Mucosa of descending colon (tissue), 3 donors: Measurements from ENCODE around the gene NCF2. TPM values are rescaled to one million over a fixed set of nuclear protein-coding genes. Genes with fewer than 3 reads are reported as not detected.

Experiments
- ATAC-seq: fragments of 200-7000 bp; cut with Tn5 transposase; one replicate; pipeline ENCODE4 v1.9.1; 2020; ENCODE audit warnings: mild to moderate bottlenecking, moderate library complexity
- DNase-seq, 3 donors: peaks; one replicate each; pipeline ENCODE4 v3.0.0-alpha.2; 2020
- H3K36me3 ChIP-seq: fragments of 200-600 bp; one replicate; pipeline ENCODE4 v1.8.0; 2021; ENCODE audit warnings: low read depth, mild to moderate bottlenecking
- H3K4me1 ChIP-seq: fragments of 200-600 bp; one replicate; pipeline ENCODE4 v1.8.0; 2021; ENCODE audit warnings: low read depth, mild to moderate bottlenecking
- H3K4me3 ChIP-seq: fragments of 200-600 bp; one replicate; pipeline ENCODE4 v1.8.0; 2021; ENCODE audit warnings: mild to moderate bottlenecking
- H3K9me3 ChIP-seq: fragments of 200-600 bp; one replicate; pipeline ENCODE4 v1.8.0; 2021; ENCODE audit warnings: mild to moderate bottlenecking
- intact Hi-C, 2 donors: fragments of 100-400 bp; cut with DNase I in 1 of 2; cut with micrococcal nuclease in 1 of 2; formaldehyde crosslinking; loops; one replicate each; pipeline versions ENCODE4 v1.11.0 to v1.11.1; 2022; cut with DNase I, micrococcal nuclease
- total RNA-seq, 3 donors: library from RNA; stranded (reverse); fragmentation: NEBNext Ultra II Directional in 2 of 3; extraction: Animal tissue kit (Norgen Biotek cat#: 25700) in 2 of 3; gene quantifications; one replicate each; pipeline versions ENCODE4 v1.2.1 to v1.2.4, GENCODE V29; 2021 to 2023
- TF ChIP-seq, protein P1 (sequence below): fragments of 200-600 bp; IDR thresholded peaks from one replicate; pipeline ENCODE4 v1.8.0; 2022; ENCODE audit warnings: antibody characterized with exemption, mild to moderate bottlenecking
- donor health status: DM: no; HTN: no; CAD: no; lungs with moderate emphysema.
- donor health status: DM: no; HTN: no; CAD: no.
- donor health status: DM: no; HTN: yes; CAD: no.

NCF2 gene
- total RNA-seq, 3 donors from 2014 or later: 2.0 to 8.9 (median 8.3) TPM

DNA sequence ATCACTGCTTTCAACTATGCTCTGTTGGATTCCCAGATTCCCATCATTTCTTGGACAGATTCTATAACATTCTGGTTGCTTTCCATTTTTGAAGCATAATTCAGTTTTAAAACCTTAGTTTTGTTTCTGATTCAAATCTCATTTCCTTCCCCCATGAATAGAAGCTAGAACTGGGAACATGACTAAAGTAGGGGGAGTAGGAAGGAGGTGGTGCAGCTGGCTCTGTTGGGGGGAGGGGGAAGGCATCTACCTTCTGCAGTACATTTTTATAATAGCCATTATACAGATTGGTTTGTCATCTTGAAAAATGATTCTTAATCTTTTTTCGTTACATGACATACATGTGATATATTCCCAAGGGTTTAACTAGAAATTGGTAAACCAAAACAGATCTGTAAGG is 69.9 kb downstream of the NCF2 start:
- ATAC-seq: no peak
- no peak for DNase-seq
- Histone ChIP-seq H3K4me3 (no peak overlapping the region), H3K9me3 (no peaks in the 10 kb centered on the region), H3K36me3 (no peaks in the 10 kb centered on the region), H3K4me1 (peaks cover 9% of the 10 kb centered on the region)
- TF ChIP-seq, protein P1, sequence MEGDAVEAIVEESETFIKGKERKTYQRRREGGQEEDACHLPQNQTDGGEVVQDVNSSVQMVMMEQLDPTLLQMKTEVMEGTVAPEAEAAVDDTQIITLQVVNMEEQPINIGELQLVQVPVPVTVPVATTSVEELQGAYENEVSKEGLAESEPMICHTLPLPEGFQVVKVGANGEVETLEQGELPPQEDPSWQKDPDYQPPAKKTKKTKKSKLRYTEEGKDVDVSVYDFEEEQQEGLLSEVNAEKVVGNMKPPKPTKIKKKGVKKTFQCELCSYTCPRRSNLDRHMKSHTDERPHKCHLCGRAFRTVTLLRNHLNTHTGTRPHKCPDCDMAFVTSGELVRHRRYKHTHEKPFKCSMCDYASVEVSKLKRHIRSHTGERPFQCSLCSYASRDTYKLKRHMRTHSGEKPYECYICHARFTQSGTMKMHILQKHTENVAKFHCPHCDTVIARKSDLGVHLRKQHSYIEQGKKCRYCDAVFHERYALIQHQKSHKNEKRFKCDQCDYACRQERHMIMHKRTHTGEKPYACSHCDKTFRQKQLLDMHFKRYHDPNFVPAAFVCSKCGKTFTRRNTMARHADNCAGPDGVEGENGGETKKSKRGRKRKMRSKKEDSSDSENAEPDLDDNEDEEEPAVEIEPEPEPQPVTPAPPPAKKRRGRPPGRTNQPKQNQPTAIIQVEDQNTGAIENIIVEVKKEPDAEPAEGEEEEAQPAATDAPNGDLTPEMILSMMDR: no peak
- intact Hi-C loops: no loop called here

DNA sequence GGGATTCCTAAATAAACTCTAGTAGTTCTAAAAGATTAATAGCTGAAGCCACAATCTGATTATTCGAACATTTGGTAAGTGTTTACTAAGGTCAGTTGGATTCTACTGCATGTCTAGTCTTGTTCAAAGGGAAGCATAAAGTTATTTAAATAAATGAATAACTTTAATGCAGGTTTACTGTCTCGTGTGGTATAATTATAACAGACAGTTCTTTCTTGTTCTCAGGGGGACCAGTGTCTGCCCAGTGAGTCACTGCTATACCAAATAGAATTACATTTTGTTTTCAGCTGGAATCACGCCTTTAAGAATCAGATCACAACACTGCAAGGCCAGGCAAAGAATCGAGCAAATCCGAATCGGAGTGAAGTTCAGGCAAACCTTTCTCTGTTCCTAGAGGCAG is 72.9 kb downstream of the NCF2 start:
- H3K4me1 ChIP-seq: peaks cover 16% of the 10 kb centered on the region
- intact Hi-C loops: no loop called here
- H3K4me3 ChIP-seq: no peak overlapping the region
- no peaks in the 10 kb centered on the region for H3K36me3 ChIP-seq
- H3K9me3 ChIP-seq: no peaks in the 10 kb centered on the region
- TF ChIP-seq, protein P1: no peak
- no peak for DNase-seq
- peak; percentile 54 for ATAC-seq

DNA sequence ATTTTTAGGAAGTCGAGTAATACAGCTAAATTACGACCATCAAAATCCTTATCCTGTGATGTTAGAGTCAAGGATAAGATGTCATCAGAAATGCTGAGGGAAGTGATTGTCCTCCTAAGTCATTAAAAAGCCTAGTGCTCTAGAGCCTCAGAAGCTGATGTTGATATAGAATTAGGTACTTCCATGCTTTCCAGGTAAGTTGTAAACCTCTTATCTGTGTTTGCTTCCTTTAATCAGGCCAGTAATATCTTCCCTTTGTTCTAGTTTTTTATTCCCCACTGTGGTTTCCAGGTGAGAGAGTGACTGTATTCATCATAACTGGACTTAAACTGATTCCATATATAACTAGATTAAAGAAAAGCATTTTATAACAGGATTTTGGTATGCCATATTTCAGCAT is 73.5 kb downstream of the NCF2 start:
- Histone ChIP-seq H3K4me3 (no peak overlapping the region), H3K9me3 (no peaks in the 10 kb centered on the region), H3K4me1 (peaks cover 16% of the 10 kb centered on the region), H3K36me3 (no peaks in the 10 kb centered on the region)
- intact Hi-C loops: no loop called here
- TF ChIP-seq, protein P1: no peak
- DNase-seq: no peak
- peak; percentile 85 for ATAC-seq

DNA sequence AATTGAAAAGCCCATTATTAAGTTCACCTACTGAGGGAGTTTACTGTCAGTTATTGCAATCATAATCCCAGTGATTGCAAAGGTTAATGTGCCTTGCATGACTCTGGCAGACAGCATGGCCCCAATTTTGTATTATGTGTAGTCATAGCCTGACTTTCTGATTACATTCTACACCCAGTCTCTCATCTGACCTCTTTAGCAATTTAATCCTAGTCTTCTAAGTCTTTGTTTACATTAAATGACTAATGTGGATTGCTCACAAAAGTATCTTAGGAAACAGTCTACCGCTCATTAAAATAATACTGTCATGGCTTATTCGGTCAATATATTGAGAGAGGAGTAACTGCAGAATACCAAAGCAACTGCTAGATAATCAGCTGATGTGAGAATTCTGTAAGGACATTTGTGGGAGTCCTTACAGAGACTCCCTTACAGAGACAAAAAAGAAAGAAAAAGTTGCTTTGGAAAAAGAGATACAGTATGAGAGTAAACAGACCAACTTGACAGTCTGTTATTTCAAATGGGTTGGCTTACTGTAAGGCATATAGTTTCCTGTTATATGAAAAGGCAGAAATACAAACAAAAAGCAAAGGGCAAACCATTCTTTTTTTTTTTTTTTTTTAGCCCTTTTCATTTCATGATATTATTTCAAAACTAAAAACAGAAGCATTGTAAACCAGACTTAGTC is 75.1 kb downstream of the NCF2 start:
- Histone ChIP-seq H3K4me1 (peaks cover 16% of the 10 kb centered on the region), H3K36me3 (no peaks in the 10 kb centered on the region), H3K9me3 (no peaks in the 10 kb centered on the region), H3K4me3 (no peak overlapping the region)
- DNase-seq (no peak), ATAC-seq (peak; percentile 80)
- TF ChIP-seq, protein P1: no peak
- intact Hi-C loops: no loop called here

DNA sequence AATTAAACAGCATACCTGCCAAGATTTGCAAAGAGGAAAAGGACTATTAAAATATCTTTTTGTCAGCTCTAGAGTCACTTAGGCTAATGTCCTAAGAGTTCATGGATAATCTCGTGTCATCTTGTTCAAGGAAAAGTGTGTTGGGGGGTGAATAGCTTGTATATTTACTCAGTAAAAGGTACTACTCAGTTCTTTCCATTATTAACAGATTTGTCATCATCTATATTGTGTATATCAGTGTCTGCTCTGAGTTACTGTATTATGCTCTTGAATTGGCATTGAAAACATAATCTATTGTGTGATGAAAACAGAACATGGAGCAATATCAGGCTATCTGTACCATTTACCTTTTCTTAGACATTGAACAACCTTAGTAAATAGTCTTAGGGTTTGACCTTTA is 76.0 kb downstream of the NCF2 start:
- Histone ChIP-seq H3K36me3 (no peaks in the 10 kb centered on the region), H3K9me3 (no peaks in the 10 kb centered on the region), H3K4me1 (peaks cover 16% of the 10 kb centered on the region), H3K4me3 (no peak overlapping the region)
- TF ChIP-seq, protein P1: no peak
- ATAC-seq (no peak), DNase-seq (no peak)
- intact Hi-C loops: no loop called here

DNA sequence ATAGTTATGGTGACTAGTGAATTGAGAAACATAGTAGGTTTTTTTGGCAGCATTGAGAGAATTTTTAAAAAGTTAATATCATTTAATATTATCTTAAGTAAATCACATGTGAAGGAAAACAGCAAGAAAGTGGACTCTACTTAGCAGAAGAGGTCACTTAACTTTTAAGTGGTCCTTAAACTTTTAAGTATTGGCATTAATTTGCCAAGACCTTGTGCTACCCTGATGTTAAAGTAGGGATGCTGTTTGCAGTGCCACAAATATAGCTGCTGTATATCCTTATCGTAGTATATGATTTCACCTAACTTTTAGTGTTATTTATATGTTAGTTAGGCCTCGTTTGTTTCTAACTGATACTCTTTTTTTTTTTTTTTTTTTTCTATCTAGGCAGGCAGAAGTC is 77.8 kb downstream of the NCF2 start:
- Histone ChIP-seq H3K4me3 (no peak overlapping the region), H3K9me3 (no peaks in the 10 kb centered on the region), H3K4me1 (peaks cover 16% of the 10 kb centered on the region), H3K36me3 (no peaks in the 10 kb centered on the region)
- intact Hi-C loops: no loop called here
- no peak for DNase-seq
- no peak for ATAC-seq
- TF ChIP-seq, protein P1: no peak
